Esophagus squamous epithelium (tissue), 5 donors: ENCODE data around the gene SCAPER. TPM values are rescaled to one million over a fixed set of nuclear protein-coding genes. Genes with fewer than 3 reads are reported as not detected.

Experiments used
- DNase-seq: peaks from one replicate; lab custom pipeline; 2025; lab: John Stamatoyannopoulos, UW
- H3K27ac ChIP-seq, 4 donors: fragments of 200-600 bp; sonication (generic); one replicate each; pipeline ENCODE4 v1.5.1; 2016 to 2019; ENCODE audit warnings: mild to moderate bottlenecking in 1 of 4
- H3K27me3 ChIP-seq, 4 donors: fragments of 200-600 bp; sonication (generic); 1 replicate in 3 of 4; 2 replicates in 1 of 4; pipeline versions ENCODE4 v1.5.1 to v1.6.0; 2017 to 2021; ENCODE audit warnings: antibody characterized with exemption in 1 of 4
- H3K36me3 ChIP-seq, 3 donors: fragments of 200-600 bp; sonication (generic); one replicate each; pipeline ENCODE4 v1.5.1; 2016 to 2019
- H3K4me1 ChIP-seq, 3 donors: fragments of 200-600 bp; sonication (generic); one replicate each; pipeline ENCODE4 v1.5.1; 2017 to 2019
- H3K4me3 ChIP-seq, 4 donors: fragments of 200-600 bp; sonication (generic); 1 replicate in 3 of 4; 2 replicates in 1 of 4; pipeline ENCODE4 v1.5.1; 2016 to 2019; ENCODE audit warnings: mild to moderate bottlenecking in 2 of 4, moderate library complexity in 1 of 4
- H3K9me3 ChIP-seq, 3 donors: fragments of 200-600 bp; sonication (generic); one replicate each; pipeline ENCODE4 v1.5.1; 2016 to 2019
- CTCF ChIP-seq, 6 experiments: fragments of 450-650 bp in 4 of 6; fragments of 200-600 bp in 2 of 6; sonication (generic) in 2 of 6; IDR thresholded peaks; one replicate each; pipeline ENCODE4 v1.5.1; 2016 to 2019; ENCODE audit warnings: antibody characterized with exemption in 6 of 6, mild to moderate bottlenecking in 4 of 6, moderate library complexity in 4 of 6
- POLR2A ChIP-seq, 4 donors: fragments of 450-650 bp; IDR thresholded peaks; one replicate each; pipeline ENCODE4 v1.6.1; 2017; ENCODE audit warnings: antibody characterized with exemption in 4 of 4, mild to moderate bottlenecking in 4 of 4, moderate library complexity in 3 of 4
- WGBS, 2 donors: methylation state at CpG; one replicate each; pipeline ENCODE4 v1.1.5; 2018; 5-methylcytosine and 5-hydroxymethylcytosine counted together
- intact Hi-C: fragments of 100-400 bp; cut with DNase I; formaldehyde crosslinking; loops from one replicate; pipeline ENCODE4 v1.15.0; 2022
- total RNA-seq, 4 donors: library from RNA; depleted of rRNA; stranded (reverse); fragments of >200 nt; gene quantifications; one replicate each; pipeline ENCODE4 v1.1.0, GENCODE V29; 2016
- donor health status: DM: yes; HTN: yes; CAD: no.

Gene SCAPER
- total RNA-seq, 4 donors from 2014 or later: 18.3 to 30.1 (median 25.3) TPM

- DNase-seq: no peak
- Histone ChIP-seq H3K27ac (no peak overlapping the region), H3K9me3 (no peaks in the 10 kb centered on the region), H3K4me3 (no peak overlapping the region), H3K36me3 (no peaks in the 10 kb centered on the region), H3K27me3 (no peaks in the 10 kb centered on the region), H3K4me1 (no peaks in the 10 kb centered on the region)
- WGBS, 2 donors: 65 to 77% methylated on average over 4 of the region's 4 CpGs
- TF ChIP-seq CTCF (IDR thresholded peaks at IDR 0.05): no peak
- no peak for TF ChIP-seq POLR2A (IDR thresholded peaks at IDR 0.05)
- intact Hi-C loops: no loop called here
Observed at GRCh38 chr15:76865548-76865991, 39.6 kb downstream of the SCAPER start.

DNA sequence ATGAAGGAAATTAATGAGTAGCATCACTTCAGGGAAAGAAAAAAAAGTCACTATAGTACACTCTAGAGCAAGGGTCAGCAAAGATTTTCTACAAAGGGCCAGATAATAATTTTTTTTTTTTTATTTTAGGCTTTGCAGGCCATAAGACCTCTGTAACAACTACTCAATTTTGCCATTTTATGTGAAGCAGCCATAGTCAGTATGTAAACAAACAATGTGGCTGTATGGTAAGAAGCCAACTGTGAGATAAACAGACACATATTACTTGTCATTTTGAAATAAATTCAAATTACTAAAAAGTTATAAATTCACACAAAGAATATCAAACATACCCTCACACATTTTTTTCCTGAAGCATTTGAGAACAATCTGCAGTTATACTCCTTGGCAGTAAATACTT, 40.6 kb downstream of the SCAPER start:
- no peak overlapping the region for H3K4me3 ChIP-seq
- no peaks in the 10 kb centered on the region for H3K27me3 ChIP-seq
- no peaks in the 10 kb centered on the region for H3K4me1 ChIP-seq
- H3K36me3 ChIP-seq: no peaks in the 10 kb centered on the region
- TF ChIP-seq POLR2A (IDR thresholded peaks at IDR 0.05): no peak
- TF ChIP-seq CTCF (IDR thresholded peaks at IDR 0.05): no peak
- intact Hi-C loops: no loop called here
- no peak for DNase-seq
- no peaks in the 10 kb centered on the region for H3K9me3 ChIP-seq
- no peak overlapping the region for H3K27ac ChIP-seq

- DNase-seq: no peak
- Histone ChIP-seq H3K27me3 (no peaks in the 10 kb centered on the region), H3K4me1 (no peaks in the 10 kb centered on the region), H3K9me3 (no peaks in the 10 kb centered on the region), H3K4me3 (no peak overlapping the region), H3K27ac (no peak overlapping the region), H3K36me3 (no peaks in the 10 kb centered on the region)
- 80 to 100% methylated on average over 1 to 2 of the region's 2 CpGs for WGBS, 2 donors
- TF ChIP-seq CTCF (IDR thresholded peaks at IDR 0.05): no peak
- no peak for TF ChIP-seq POLR2A (IDR thresholded peaks at IDR 0.05)
- intact Hi-C loops: no loop called here
Observed at GRCh38 chr15:76863693-76864092, 41.4 kb downstream of the SCAPER start.

- DNase-seq: no peak
- Histone ChIP-seq H3K9me3 (no peaks in the 10 kb centered on the region), H3K27ac (no peak overlapping the region), H3K4me1 (no peaks in the 10 kb centered on the region), H3K4me3 (no peak overlapping the region), H3K27me3 (no peaks in the 10 kb centered on the region), H3K36me3 (no peaks in the 10 kb centered on the region)
- intact Hi-C loops: no loop called here
- 75 to 86% methylated on average over 4 of the region's 4 CpGs for WGBS, 2 donors
- TF ChIP-seq CTCF (IDR thresholded peaks at IDR 0.05): no peak
- no peak for TF ChIP-seq POLR2A (IDR thresholded peaks at IDR 0.05)
Observed at GRCh38 chr15:76863123-76863522, 42.0 kb downstream of the SCAPER start.

DNA sequence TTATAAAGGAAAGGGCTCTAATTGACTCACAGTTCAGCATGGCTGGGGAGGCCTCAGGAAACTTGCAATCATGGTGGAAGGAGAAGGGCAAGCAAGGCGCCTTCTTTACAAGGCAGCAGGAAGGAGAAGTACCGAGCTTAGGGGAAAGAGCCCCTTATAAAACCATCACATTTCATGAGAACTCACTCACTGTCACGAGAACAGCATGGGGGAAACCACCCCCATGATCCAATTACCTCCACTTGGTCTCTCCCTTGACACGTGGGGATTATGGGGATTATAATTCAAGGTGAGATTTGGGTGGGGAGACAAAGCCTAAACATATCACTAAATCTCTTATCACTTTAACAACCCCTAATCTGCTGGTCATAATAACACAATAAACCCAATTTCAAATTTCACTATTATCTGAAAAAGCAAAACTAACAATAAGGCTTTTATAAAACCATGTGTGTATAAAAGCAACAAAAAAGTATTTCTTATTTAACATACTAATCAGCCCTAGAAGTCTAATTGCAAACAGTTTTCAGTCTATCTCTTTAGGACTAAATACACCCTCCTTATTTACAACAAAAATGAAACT, 43.2 kb downstream of the SCAPER start:
- Histone ChIP-seq H3K9me3 (no peaks in the 10 kb centered on the region), H3K27ac (no peak overlapping the region), H3K27me3 (no peaks in the 10 kb centered on the region), H3K4me1 (no peaks in the 10 kb centered on the region), H3K36me3 (peaks cover 0 to 4% (median 0%) of the 10 kb centered on the region in 3 donors), H3K4me3 (no peak overlapping the region)
- no peak for TF ChIP-seq CTCF (IDR thresholded peaks at IDR 0.05)
- no peak for TF ChIP-seq POLR2A (IDR thresholded peaks at IDR 0.05)
- DNase-seq: no peak
- intact Hi-C loops: no loop called here
- WGBS, 2 donors: 80 to 83% methylated on average over 4 of the region's 4 CpGs
